Adrenal gland (tissue), 5 donors: ENCODE results near the gene FCRLA.

ENCODE experiments used
- POLR2A ChIP-seq, 2 donors: fragments of 450-650 bp; IDR thresholded peaks; one replicate each; pipeline ENCODE4 v1.6.1; 2017; ENCODE audit warnings: antibody characterized with exemption in 2 of 2, mild to moderate bottlenecking in 2 of 2, moderate library complexity in 1 of 2
- TF ChIP-seq, protein P1 (sequence below), 6 experiments: fragments of 450-650 bp in 4 of 6; fragments of 200-600 bp in 2 of 6; sonication (generic) in 1 of 6; IDR thresholded peaks; 1 replicate in 5 of 6; 2 replicates in 1 of 6; pipeline versions ENCODE4 v1.5.1 to v1.8.0; 2016 to 2021; ENCODE audit warnings: antibody characterized with exemption in 6 of 6, mild to moderate bottlenecking in 2 of 6, moderate library complexity in 1 of 6
- donor health status: DM: no; HTN: no; CAD: no.

- TF ChIP-seq, protein P1, sequence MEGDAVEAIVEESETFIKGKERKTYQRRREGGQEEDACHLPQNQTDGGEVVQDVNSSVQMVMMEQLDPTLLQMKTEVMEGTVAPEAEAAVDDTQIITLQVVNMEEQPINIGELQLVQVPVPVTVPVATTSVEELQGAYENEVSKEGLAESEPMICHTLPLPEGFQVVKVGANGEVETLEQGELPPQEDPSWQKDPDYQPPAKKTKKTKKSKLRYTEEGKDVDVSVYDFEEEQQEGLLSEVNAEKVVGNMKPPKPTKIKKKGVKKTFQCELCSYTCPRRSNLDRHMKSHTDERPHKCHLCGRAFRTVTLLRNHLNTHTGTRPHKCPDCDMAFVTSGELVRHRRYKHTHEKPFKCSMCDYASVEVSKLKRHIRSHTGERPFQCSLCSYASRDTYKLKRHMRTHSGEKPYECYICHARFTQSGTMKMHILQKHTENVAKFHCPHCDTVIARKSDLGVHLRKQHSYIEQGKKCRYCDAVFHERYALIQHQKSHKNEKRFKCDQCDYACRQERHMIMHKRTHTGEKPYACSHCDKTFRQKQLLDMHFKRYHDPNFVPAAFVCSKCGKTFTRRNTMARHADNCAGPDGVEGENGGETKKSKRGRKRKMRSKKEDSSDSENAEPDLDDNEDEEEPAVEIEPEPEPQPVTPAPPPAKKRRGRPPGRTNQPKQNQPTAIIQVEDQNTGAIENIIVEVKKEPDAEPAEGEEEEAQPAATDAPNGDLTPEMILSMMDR (IDR thresholded peaks at IDR 0.05), result no peak
- no peak for TF ChIP-seq POLR2A (IDR thresholded peaks at IDR 0.05)
Observed at GRCh38 chr1:161710560-161710959, 3.5 kb downstream of the FCRLA start.
